ENCODE measurements around the gene ATP8A2.
"Not testable (repeated sequence)": the region's sequence is repeated elsewhere in the genome, so short reads cannot be mapped to it uniquely, and the experiment has no call there.

Gene ATP8A2

DNA sequence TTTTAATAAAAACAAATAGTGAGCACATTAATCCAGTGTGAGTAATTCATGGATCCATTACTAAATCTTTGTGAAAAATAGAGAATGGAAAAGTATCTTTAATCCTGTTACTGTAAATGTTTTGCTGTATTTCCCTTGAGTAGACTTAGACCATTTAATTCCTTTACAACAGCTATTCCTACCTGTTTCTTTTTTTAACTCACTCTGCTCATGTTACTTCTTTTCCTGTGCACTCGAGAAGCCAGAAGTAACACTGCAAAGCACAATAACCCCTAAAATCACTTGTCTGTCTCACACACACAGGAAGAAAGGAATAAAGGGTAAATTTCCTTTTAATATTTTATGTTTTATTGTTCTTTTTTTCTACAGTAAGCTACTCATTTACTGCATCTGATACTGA is 435.8 kb downstream of the ATP8A2 start:
- DNase-seq (no peak), ATAC-seq (no peak)

DNA sequence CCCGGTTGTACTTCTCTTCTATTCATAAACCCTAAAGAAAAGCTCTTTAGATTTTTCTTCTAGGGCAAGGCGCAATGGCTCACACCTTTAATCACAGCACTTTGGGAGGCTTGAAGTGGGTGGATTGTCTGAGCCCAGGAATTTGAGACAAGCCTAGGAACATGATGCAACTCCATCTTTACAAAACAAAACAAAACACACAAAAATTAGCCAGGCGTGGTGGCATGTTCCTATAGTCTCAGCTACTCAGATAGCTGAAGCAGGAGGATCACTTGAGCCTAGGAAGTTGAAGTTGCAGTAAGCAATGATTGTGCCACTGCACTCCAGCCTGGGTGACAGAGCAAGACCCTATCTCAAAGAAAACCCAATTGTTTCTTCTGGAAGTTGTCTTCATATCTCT is 439.7 kb downstream of the ATP8A2 start:
- no peak for ATAC-seq

DNA sequence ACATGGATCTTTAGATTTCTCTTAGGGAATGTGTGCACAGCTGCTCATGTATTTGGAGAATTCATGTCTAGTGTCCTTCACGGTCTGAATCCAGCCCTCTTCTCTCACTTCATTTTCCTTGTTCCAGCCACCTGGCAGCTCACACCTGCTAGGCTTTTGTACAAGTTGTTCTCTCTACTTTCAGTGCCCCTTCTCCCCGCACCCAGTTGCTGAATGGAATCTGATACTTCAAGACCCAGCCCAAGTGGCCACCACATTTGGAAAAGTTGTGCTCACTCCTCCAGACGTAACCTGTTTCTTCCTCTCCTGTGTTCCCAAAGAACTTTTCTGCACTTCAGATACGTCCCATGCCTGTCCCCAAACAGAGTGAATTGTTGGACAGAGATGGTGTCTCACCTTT is 444.5 kb downstream of the ATP8A2 start:
- ATAC-seq (no peak), DNase-seq (no peak)

More for the DNA sequence above, 439.7 kb downstream of the ATP8A2 start:
- no peak for DNase-seq

DNA sequence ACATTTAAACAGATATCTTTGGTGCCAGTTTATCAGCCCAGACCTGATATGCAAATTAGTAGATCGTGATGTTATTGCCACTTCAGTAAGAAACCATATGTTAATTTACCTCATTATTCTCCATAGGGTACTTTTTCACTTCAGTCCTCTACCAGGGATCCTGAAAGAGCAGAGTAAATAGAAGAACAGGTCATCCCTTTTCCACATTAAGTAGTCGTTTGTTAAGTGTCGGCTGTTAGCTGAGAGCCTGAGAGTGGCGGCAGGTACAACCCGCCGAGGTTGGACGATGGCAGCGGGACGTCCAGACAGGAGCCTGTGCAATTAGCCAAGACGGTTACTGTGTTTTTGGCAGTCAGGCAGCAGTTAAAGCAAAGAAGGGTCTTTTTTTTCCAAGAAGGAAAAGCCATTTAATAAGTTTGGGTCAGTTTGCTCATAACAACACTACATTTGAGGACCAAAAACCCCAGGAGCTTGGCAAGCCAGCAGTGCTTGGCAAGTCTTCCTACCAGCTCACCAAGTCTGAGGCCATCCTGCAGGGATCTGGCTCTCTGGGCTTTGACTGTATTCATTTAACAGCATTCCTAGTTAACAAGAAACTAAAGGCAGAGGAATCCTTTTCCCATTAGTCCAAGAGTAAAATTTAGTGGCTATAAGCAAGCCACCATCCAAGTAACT is 448.2 kb downstream of the ATP8A2 start:
- DNase-seq (no peak), ATAC-seq (no peak)

DNA sequence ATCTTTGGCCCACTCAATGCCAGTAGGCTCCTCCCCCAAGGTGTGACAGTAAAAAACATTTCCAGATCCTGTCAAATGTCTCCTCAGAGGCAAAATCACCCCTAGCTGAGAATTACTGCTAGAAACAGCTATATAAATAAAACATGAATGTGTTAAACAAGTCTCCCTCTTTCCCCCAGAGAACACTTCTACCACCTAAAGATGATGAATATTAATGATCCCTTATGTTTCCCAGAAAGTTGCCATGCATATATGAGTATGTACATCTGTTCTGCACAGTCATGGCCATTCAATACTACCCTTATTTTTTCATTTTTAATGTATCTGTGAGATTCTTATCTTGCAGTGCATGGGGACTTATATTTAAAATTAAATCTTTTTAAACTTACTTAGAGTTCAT is 450.0 kb downstream of the ATP8A2 start:
- no peak for DNase-seq
- no peak for ATAC-seq

DNA sequence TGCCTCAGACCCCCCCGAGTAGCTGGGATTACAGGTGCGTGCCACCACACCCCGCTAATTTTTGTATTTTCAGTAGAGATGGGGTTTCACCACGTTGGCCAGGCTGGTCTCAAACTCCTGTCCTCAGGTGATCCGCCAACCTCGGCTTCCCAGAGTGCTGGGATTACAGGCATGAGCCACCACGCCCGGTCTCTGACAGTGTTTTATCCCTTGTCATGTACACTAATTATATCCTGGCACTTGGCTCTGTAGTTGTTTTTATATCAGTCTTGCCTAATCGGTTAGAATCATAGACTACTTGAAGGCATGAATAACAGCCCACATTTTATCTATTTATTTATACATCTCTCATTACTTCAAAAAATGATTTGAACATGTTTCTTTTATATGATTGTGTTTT is 455.4 kb downstream of the ATP8A2 start:
- DNase-seq, ATAC-seq: not testable (repeated sequence)

DNA sequence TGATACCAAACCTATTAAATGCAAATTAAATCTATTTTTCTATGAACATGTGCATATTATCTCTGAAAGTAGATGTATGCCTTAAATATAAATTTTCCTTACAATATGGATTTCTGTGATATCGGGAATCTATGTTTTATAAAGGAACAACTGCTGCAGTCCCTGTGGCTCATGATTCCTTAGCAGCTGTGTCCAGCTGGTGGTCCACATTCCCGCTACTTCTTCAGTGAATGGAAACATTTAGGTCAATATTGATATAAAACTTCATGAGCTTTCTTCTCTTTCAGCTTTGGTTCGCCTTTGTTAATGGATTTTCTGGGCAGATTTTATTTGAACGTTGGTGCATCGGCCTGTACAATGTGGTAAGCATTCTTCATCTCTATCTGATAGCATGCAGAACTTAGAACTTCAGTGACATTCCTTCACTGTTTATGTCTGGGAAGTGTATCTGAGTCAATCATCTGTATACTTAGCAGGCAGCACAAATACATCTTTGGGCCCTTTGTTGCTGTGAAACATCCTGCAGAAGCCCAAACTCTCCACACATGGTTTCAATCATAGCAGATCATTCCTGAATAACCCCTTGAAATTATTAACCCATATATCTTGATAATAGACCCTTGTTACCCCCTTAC is 456.2 kb downstream of the ATP8A2 start:
- DNase-seq, result no peak

DNA sequence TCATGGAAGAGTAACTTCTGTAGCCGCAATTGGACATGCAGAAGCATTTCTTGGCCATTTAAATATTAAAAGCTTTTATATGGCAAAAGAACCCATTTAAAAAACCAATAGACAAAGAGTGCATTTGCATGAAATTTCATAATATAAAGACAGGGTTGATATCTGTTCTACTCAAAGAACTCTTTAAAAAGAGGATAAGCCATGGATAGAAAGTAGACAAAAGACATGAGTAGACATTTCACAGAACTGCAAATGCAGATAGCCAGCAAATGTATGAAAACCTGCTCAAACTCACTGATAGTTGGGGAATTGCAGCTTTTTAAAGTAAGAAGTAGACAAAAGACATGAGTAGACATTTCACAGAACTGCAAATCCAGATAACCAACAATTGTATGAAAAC is 462.0 kb downstream of the ATP8A2 start:
- DNase-seq, result no peak
- no peak for ATAC-seq

More for the DNA sequence above, 456.2 kb downstream of the ATP8A2 start:
- no peak for ATAC-seq

DNA sequence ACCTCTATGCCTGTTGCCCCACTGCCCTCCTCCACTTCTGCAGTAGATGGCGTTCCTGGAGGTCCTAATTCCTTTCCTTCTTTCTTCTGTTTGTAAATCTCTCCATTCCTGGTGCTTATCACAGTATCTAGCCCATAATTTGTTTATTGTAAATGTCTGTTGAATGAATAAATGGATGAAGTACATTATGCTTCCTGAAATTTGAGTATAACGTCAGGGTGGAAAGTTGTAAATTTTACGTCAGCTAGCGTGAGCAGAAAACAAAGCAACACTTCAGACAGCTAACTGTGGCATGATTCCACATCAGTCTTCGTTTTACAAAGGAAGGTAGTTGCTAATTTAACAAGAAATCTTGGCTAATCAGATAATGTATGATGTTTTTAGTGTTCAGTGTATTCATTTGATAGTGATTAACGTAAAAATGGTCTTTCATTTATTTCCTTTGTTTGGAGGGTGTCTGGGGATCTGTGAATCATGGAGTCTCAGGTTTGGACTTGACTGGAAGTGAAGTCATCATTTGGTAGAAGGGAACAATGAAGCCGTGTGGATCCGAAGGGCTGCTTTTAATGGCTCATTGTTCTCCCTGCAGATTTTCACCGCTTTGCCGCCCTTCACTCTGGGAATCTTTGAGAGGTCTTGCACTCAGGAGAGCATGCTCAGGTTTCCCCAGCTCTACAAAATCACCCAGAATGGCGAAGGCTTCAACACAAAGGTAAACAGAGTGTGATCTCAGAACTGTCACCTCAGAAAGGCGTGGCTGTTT is 465.0 kb downstream of the ATP8A2 start:
- DNase-seq (no peak), ATAC-seq (no peak)

DNA sequence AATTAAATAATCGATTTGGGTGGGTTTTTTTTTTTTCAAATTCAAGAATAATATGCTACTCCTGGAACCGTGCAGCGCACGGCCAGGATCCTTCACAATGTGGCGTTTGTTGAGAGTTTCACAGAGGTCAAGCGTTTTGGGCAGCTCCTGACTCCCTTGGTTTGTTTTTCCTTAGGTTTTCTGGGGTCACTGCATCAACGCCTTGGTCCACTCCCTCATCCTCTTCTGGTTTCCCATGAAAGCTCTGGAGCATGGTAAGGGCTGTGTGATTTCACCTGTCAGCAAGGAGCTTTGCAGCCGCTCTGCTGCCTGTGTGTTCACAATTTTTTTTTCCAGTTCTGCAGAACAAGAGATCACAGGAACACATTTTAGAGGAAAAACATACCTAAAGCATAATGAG is 467.6 kb downstream of the ATP8A2 start:
- ATAC-seq (no peak), DNase-seq (no peak)

DNA sequence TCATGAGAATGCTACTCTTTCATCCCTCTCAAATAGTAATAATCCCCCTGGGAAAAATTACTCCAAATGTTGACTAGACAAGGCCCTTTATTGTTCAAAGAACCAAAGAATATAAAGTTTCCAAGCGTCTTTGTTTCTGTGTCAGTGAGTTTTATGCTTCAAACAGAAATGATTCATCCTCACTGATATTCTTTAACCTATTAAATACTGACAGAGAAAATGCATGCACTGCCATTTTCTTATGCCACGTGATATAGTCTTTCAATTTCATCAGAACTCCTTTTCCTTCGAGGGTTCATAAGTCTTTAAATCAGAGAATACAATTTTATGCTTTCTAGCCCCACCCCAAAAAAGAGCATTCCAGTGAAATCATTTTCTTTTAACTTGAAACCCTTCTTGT is 468.5 kb downstream of the ATP8A2 start:
- no peak for ATAC-seq
- DNase-seq, result no peak

DNA sequence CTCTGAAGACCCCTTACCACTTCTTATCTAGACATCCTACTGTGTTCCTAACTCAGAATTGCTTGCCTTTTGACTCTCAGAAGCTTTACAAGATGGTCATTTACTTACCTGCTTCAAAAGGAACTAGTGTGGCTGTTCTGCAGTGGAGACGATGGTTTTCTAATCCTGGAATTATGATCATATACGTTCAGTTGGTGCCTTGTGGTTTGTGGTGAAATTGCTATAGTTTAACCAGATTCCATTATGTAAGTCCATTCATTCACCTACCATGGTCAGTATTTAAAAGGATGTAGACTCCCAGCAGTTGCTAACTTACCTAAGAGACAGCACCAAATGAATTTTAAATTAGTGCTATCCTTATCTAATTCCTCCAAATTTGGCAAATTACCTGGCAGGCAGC is 469.2 kb downstream of the ATP8A2 start:
- ATAC-seq (no peak), DNase-seq (no peak)

DNA sequence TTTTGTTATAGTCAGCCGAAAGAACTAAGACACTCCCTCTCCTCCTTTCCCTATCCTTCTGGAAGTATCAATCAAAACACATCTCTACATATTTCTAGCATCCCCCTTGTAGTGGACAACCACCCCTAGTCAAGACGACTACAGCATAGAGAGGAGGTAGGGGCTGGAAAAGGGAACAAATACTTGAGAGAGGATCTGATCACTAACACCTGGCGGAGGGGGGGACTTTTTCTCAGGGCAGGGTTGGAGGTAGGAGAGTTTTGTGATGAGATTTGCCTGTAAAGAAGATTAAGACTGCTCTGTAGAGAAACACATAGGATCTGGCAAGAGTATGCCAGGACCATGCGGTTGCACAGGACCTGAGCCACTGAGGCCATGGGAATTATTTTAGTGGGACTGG is 471.9 kb downstream of the ATP8A2 start:
- DNase-seq (no peak), ATAC-seq (no peak)

DNA sequence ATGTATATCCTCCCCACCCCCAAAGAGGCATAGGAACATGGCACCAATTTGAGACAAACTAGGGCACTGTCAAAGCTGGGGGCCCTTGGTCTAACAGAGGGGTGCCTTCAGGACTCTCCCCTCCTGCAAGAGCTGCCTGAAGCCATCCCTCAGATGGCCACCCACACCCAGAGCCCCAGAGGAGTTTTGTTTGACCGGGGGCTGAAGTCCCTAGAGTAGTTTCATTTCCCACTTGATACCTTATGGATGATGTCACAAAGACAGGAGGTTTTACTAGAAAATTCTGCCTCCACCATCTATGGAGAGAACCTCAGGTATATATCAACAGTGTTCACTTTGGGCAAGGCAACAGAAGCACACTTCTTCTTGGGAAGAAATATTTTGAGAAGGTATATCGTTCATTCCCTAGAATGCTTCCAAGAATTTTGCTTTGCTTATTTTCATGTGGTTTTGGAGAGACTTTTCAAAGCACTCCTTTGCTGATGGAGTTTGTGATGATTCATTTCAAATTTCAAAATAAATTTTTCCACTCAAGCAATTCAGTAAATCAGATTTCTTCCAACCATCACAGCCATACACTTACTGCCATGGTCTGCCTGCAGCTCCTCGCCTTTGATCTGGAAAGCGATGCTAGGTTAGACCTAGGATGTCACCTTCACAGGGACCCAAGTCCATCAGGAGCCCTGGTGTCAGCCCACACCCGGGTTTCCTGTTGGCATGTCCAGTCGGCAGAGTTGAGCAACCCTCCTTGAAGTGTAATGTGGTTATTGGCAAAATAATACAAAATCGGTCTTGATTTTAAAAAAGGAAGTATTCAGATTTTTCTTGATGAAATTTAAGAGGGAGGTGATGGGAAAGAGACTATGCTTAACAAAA is 473.0 kb downstream of the ATP8A2 start:
- DNase-seq, result no peak
- ATAC-seq, result no peak

DNA sequence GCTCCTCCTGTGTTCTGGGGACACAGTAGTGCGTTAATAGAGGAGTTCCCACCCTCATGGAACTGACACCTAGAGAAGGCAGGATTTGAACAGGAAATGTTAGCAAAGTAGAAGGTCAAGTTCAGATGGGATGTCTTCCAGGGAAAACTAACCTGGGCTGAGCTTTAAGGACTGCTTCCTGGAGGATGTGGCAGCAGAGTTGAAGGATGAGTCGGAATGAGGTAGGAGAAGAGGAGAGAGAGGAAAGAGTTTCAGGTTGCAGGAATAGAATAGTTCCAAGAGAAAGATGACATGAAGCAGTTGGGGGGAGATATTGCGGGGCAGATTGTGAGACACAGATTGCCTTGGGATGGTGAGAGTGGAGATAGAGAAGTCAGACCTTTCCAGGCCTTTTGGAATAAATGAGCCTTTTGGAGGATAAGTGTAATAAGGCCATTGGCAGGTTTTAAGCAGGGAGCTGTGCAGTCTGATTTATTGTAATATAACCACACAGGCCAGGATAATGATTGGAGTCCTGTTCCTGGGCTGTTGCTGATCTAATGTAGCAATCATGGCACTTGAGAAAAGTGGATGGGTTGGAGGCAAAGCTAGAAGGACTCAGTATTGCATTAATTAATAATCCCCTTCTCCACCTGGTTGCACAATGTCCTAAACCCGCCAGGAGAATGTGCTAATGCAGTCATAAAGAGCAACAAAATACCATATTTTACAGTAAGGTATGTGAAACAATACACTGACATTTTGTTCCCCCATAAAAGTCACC is 474.6 kb downstream of the ATP8A2 start:
- ATAC-seq (no peak), DNase-seq (no peak)

DNA sequence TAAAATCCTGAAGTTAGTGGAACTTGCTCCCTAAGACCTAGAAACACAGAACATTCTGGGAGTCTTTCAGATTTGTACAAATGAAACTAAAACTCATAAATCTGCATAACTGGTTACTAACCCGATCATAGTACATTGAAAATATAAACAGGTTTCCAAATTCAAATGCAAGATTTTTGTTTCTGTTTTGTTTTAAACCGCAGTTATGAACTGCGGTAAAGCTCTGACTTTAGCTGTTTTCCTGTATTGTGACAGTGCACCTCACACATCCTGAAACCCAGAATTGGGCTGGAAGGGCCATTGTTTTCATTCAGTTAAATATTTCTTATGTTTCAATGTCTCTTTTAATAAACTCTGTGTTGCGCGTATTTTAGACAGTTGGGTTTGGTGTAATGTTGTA is 475.4 kb downstream of the ATP8A2 start:
- DNase-seq (no peak), ATAC-seq (peak; percentile 28)

DNA sequence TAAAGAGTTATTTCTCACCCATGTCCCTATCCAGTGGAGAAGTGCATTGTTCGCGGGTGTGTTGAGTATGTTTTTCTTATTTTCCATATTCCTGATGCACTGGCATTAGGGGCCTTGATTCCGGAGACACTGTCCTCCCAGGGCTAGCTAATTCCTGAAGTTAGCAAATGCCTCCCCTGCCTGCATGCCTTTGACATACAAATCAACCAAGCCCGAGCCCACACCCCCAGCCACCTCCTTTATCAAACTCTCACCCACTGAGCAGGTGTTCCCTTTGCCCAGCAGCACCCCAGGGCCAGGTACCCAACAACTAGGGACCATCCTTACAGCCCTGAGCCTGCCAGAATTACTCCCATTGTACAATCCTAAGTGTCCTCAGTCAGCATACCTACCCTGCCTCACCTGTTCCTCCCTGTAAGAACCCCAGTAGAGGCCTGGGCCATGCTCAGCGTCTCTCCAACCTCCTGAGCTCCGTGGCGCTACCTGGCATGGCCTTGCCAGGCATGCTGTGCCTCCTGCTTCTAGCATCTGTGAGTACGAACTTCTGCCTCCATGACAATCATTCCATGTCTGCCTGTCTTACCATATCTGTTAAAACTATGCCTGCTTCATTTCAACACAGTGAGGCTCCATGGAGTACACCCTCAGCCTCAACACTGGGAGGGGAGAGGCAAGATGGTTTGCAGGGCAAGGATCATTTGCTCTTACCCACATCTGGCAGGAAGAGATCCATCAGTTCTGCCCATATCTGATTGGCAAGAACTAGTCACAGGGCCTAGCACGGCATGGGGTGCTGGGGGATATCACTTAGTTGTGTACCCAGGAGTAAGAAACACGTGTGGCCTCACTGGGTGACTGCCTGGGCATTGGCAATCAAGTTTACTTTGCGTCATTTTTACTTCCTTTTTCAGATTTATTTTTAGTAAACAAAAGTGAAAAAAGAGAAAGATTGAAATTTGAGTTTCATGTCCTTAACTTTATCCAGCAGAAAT is 476.2 kb downstream of the ATP8A2 start:
- no peak for DNase-seq
- ATAC-seq, result no peak

DNA sequence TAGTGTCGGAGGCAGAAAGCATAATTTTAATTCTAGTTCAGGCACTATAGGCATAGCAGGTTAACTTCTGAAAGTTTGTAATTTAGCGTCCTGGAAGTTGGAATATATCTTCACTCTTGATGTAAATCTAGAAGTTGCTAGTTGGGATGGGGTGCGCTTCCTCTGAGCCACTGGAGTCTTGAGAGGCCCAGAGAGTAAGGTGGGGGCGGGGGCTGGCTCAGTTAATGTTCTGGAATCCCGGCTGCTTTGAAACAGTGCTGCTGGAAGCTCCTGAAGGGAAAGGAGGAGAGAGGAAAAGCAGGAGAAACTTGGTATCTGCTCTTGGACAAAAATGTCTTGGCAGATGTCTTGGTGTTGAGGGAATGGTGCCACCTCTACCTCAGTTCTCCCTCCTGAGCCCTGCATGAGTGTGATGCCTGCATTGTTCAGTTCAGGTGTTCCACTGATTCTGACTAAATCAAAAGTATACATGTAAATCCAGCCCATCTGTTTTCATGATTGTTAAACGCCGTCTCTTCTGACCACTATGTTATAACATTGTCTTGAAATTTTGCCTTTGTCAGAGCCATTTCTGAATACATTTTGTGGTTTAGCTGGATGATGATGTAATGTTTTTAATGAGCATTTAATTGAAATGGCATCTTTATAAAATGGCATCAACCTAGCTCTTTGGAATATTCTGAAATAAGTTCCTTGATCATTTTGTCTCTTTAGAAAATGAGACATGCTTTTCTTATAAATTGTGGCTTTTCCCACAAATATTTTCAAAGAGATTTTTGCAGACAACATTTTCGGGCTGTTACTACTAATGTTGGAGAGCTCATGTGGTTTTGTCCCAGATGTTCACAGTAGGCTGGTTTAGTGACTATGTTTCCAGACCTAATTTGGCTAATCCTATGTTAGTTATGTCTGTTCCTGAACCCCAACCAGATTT is 477.3 kb downstream of the ATP8A2 start:
- ATAC-seq, result no peak
- no peak for DNase-seq

DNA sequence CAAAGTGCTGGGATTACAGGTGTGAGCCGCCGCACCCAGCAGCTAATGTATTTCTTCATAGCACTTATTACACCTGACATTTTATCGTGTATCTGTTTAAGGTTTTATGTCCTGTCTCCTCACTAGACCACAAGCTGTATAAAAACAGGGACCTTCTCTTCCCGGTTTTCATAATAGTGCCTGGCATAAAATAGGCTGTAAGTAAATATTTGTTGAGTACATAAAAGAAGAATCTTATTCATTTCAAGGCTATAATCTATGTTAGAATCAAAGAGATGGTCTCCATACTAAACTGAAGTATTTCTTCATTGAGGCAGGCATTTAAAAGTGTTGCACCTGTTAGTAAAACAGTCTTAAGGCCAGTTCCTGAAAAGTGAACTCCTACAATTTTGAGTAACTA is 486.1 kb downstream of the ATP8A2 start:
- DNase-seq, result no peak
- ATAC-seq, result no peak
